ENCODE measurements around the gene PHC1. TPM values are rescaled to one million over a fixed set of nuclear protein-coding genes. Genes with fewer than 3 reads are reported as not detected.

Gene PHC1
- total RNA-seq, 1 donor from 2014 or later = 38.6 TPM

Other genes with a start within 250 kb of the PHC1 start
- gene RIMKLB, start 216.5 kb upstream of the PHC1 start, total RNA-seq = 45.3 and 49.1 TPM in 2 replicates
- 0.35 TPM in 1 of 2 replicates, not detected in the other for gene A2ML1, start 91.9 kb upstream of the PHC1 start, total RNA-seq
- gene M6PR, start 35.1 kb downstream of the PHC1 start, total RNA-seq = 212 and 223 TPM in 2 replicates
- 1.1 TPM in 1 of 2 replicates, not detected in the other for gene KLRG1, start 75.0 kb downstream of the PHC1 start, total RNA-seq
- gene A2M, start 201.4 kb downstream of the PHC1 start, total RNA-seq = 0.35 and 2.8 TPM in 2 replicates

Measured in renal cortical epithelial cell (primary cell).